Right atrium auricular region (tissue), 2 donors: ENCODE data around the gene LMO7. TPM values are rescaled to one million over a fixed set of nuclear protein-coding genes. Genes with fewer than 3 reads are reported as not detected.
"Not testable (repeated sequence)": the region's sequence is repeated elsewhere in the genome, so short reads cannot be mapped to it uniquely, and the experiment has no call there.

Experiments
- DNase-seq: peaks from one replicate; pipeline ENCODE4 v3.0.0-alpha.2; 2019; ENCODE audit warnings: low spot score
- H3K27ac ChIP-seq, 2 donors: fragments of 200-600 bp; sonication (generic); 1 replicate in 1 of 2; 2 replicates in 1 of 2; pipeline ENCODE4 v1.5.1; 2016 to 2019
- H3K27me3 ChIP-seq, 2 donors: fragments of 200-600 bp; sonication (generic); one replicate each; pipeline versions ENCODE4 v1.5.1 to v1.6.0; 2017 to 2019
- H3K36me3 ChIP-seq: fragments of 200-600 bp; sonication (generic); one replicate; pipeline ENCODE4 v1.5.1; 2016
- H3K4me1 ChIP-seq, 2 donors: fragments of 200-600 bp; sonication (generic); one replicate each; pipeline versions ENCODE4 v1.5.1 to v1.6.0; 2017 to 2019
- H3K4me3 ChIP-seq, 2 donors: fragments of 200-600 bp; sonication (generic); 1 replicate in 1 of 2; 2 replicates in 1 of 2; pipeline ENCODE4 v1.5.1; 2017 to 2019; ENCODE audit warnings: mild to moderate bottlenecking in 1 of 2, moderate library complexity in 1 of 2
- H3K9me3 ChIP-seq, 2 donors: fragments of 200-600 bp; sonication (generic); one replicate each; pipeline ENCODE4 v1.5.1; 2019
- total RNA-seq, 2 donors: library from RNA; depleted of rRNA; stranded (reverse); fragments of >200 nt; gene quantifications; one replicate each; pipeline ENCODE4 v1.1.0, GENCODE V29; 2016
- TF ChIP-seq, protein P1 (sequence below), 2 donors: fragments of 200-600 bp; sonication (generic); IDR thresholded peaks; one replicate each; pipeline ENCODE4 v1.5.1; 2019; ENCODE audit warnings: antibody characterized with exemption in 2 of 2

LMO7 gene
- total RNA-seq, 2 donors from 2014 or later: 319 to 484 TPM

- no peaks in the 10 kb centered on the region for H3K27me3 ChIP-seq
- no peak for DNase-seq
- no peaks in the 10 kb centered on the region for H3K36me3 ChIP-seq
- H3K4me1 ChIP-seq: no peaks in the 10 kb centered on the region
- H3K27ac ChIP-seq: no peak overlapping the region
- no peaks in the 10 kb centered on the region for H3K9me3 ChIP-seq
- TF ChIP-seq, protein P1, sequence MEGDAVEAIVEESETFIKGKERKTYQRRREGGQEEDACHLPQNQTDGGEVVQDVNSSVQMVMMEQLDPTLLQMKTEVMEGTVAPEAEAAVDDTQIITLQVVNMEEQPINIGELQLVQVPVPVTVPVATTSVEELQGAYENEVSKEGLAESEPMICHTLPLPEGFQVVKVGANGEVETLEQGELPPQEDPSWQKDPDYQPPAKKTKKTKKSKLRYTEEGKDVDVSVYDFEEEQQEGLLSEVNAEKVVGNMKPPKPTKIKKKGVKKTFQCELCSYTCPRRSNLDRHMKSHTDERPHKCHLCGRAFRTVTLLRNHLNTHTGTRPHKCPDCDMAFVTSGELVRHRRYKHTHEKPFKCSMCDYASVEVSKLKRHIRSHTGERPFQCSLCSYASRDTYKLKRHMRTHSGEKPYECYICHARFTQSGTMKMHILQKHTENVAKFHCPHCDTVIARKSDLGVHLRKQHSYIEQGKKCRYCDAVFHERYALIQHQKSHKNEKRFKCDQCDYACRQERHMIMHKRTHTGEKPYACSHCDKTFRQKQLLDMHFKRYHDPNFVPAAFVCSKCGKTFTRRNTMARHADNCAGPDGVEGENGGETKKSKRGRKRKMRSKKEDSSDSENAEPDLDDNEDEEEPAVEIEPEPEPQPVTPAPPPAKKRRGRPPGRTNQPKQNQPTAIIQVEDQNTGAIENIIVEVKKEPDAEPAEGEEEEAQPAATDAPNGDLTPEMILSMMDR (IDR thresholded peaks at IDR 0.05): no peak
- no peak overlapping the region for H3K4me3 ChIP-seq
Observed at GRCh38 chr13:75693227-75693626, 57.1 kb downstream of the LMO7 start.

DNA sequence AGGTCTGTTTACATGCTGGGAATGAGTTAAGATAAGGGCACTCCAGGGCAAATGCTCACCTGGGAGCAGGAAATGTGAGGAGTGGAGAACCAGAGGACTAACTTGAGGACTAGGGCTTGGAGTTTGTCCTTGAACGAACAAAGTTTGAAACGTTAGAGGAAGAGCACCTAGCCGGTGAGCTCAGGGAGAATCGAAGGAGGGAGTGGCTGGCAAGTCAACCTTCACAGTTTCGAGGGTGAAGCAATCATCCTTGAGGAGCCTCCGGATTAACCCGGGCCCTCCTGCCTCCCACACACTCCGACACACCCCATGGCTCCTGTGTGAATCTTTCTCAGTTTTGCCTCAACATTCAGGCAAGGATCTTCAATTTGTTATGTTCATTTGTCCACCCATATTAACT is 58.6 kb downstream of the LMO7 start:
- no peak overlapping the region for H3K27ac ChIP-seq
- H3K36me3 ChIP-seq: no peaks in the 10 kb centered on the region
- H3K27me3 ChIP-seq: no peaks in the 10 kb centered on the region
- no peaks in the 10 kb centered on the region for H3K4me1 ChIP-seq
- TF ChIP-seq, protein P1 (IDR thresholded peaks at IDR 0.05): no peak
- no peak overlapping the region for H3K4me3 ChIP-seq
- no peaks in the 10 kb centered on the region for H3K9me3 ChIP-seq
- no peak for DNase-seq

GRCh38 chr13:75695908-75696307 is 59.8 kb downstream of the LMO7 start:
- TF ChIP-seq, protein P1 (IDR thresholded peaks at IDR 0.05): peak; percentile 93 to 94
- not testable (repeated sequence) for H3K9me3 ChIP-seq, H3K36me3 ChIP-seq, H3K4me3 ChIP-seq, H3K4me1 ChIP-seq, H3K27ac ChIP-seq, H3K27me3 ChIP-seq
- DNase-seq: peak; percentile 87

- Histone ChIP-seq H3K4me3 (no peak overlapping the region), H3K27ac (no peak overlapping the region), H3K36me3 (no peaks in the 10 kb centered on the region), H3K27me3 (no peaks in the 10 kb centered on the region), H3K9me3 (no peaks in the 10 kb centered on the region), H3K4me1 (no peaks in the 10 kb centered on the region)
- TF ChIP-seq, protein P1 (IDR thresholded peaks at IDR 0.05): no peak
- no peak for DNase-seq
Observed at GRCh38 chr13:75699062-75699461, 62.9 kb downstream of the LMO7 start.

DNA sequence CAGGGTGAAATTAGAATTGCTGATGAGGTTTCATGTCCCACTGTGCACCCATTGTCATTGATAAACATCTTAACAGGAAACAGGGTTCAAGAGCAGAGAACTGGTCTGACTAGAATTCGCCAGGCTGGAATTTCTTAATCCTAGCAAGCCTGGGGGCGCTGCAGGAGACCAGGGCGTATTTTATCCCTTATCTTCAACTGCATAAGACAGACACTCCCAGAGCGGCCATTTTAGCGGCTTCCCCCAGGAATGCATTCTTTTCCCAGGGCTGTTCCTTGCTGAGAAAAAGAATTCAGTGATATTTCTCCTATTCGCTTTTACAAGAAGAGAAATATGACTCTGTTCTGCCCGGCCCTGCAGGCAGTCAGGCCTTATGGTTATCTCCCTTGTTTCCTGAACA is 63.6 kb downstream of the LMO7 start:
- H3K9me3 ChIP-seq, H3K27me3 ChIP-seq, H3K4me1 ChIP-seq, H3K4me3 ChIP-seq, DNase-seq, H3K36me3 ChIP-seq, H3K27ac ChIP-seq: not testable (repeated sequence)

DNA sequence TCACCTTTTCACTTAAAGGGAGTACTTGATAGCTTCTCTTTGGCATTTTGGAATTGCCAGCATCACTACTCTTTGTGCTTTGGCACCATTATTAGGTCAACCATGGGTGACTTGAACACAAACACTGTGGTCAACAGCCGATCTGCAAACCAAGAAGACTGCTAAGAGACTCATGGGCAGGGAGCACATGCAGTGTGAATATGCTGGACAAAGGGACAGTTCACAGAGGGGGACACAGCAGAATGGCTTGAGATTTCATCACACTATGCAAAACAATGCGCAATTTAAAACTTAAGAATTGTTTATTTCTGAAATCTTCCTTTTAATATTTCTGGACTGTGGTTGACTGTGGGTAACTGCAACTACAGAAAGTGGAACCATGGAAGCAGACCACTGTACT is 64.4 kb downstream of the LMO7 start:
- TF ChIP-seq, protein P1 (IDR thresholded peaks at IDR 0.05): no peak
- Histone ChIP-seq H3K9me3 (no peaks in the 10 kb centered on the region), H3K27ac (no peak overlapping the region)

More for the DNA sequence above, 64.4 kb downstream of the LMO7 start:
- DNase-seq: no peak
- H3K4me1 ChIP-seq: peaks cover 0 to 13% of the 10 kb centered on the region in 2 donors
- H3K27me3 ChIP-seq: no peaks in the 10 kb centered on the region
- no peaks in the 10 kb centered on the region for H3K36me3 ChIP-seq
- no peak overlapping the region for H3K4me3 ChIP-seq
